ENCODE results near the gene SKIDA1.

SKIDA1 gene

DNA sequence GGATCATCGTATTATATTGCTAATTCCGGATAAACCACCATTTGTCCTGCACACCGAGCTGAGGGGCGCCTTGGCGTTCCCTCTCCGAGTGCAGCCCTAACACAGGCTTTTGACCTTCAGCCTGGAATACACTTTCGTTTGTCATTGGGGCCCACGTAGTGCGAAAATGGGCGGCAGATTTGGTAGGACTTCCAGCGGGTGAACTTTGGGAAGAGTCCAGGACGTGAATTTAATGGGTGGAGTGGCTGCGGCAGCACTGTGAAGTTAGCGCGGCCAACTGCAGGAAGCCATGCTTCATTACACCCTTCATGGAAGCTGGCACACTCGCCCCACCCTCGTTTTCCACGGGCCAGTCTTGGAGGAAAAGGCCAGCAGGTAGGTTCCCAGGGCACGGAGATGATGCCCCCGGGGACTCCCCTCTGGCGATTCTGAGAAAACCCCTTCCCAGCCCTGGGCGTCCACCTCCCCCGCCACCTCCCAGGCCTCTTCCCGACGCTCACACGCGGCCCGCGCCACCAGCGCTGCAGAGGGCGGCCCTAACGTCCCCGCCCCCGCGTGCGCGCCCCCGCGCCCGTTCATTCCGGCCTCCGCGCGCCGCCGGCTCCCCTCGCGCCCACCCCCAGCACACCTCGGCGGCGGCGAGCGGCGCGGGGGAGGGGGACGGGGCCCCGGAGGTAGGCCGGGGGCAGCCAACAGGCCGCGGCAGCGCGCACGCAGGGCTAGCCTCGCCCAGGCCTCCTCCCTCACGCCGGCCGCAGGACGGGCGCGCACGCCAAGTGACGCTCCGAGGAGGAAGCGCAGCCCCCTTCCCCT is 8.2 kb upstream of the SKIDA1 start, which contains the start of gene MLLT10 (continued):
- no peak for TF ChIP-seq ZNF10 (tag by site-specific recombination; IDR thresholded peaks at IDR 0.05)
- TF ChIP-seq, protein P1, sequence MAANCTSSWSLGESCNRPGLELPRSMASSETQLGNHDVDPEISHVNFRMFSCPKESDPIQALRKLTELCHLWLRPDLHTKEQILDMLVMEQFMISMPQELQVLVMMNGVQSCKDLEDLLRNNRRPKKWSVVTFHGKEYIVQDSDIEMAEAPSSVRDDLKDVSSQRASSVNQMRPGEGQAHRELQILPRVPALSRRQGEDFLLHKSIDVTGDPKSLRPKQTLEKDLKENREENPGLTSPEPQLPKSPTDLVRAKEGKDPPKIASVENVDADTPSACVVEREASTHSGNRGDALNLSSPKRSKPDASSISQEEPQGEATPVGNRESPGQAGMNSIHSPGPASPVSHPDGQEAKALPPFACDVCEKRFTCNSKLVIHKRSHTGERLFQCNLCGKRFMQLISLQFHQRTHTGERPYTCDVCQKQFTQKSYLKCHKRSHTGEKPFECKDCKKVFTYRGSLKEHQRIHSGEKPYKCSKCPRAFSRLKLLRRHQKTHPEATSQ (tag by site-specific recombination; IDR thresholded peaks at IDR 0.05), result peak; percentile 51; the same call in 1 of the 2 replicates
- TF ChIP-seq EGR2 (tag by site-specific recombination; IDR thresholded peaks at IDR 0.05; ENCODE audit: low read depth), result peak; percentile 85
- no peak for TF ChIP-seq ZNF132 (tag by site-specific recombination; IDR thresholded peaks at IDR 0.05; ENCODE audit: borderline replicate concordance)
- TF ChIP-seq, protein P2, sequence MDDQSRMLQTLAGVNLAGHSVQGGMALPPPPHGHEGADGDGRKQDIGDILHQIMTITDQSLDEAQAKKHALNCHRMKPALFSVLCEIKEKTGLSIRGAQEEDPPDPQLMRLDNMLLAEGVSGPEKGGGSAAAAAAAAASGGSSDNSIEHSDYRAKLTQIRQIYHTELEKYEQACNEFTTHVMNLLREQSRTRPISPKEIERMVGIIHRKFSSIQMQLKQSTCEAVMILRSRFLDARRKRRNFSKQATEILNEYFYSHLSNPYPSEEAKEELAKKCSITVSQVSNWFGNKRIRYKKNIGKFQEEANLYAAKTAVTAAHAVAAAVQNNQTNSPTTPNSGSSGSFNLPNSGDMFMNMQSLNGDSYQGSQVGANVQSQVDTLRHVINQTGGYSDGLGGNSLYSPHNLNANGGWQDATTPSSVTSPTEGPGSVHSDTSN (CRISPR knock-in tag; IDR thresholded peaks at IDR 0.05), result peak; percentile 89; the same call in 1 of the 2 replicates
- TF ChIP-seq ZNF335 (tag by site-specific recombination; conservative IDR thresholded peaks at IDR 0.05), result peak; percentile 74
- no peak for TF ChIP-seq ZNF473 (tag by site-specific recombination; IDR thresholded peaks at IDR 0.05)
- TF ChIP-seq REPIN1 (tag by site-specific recombination; IDR thresholded peaks at IDR 0.05; ENCODE audit: low read depth), result 0 out of 2 replicates have a peak, but pooled peaks have one; percentile 51

DNA sequence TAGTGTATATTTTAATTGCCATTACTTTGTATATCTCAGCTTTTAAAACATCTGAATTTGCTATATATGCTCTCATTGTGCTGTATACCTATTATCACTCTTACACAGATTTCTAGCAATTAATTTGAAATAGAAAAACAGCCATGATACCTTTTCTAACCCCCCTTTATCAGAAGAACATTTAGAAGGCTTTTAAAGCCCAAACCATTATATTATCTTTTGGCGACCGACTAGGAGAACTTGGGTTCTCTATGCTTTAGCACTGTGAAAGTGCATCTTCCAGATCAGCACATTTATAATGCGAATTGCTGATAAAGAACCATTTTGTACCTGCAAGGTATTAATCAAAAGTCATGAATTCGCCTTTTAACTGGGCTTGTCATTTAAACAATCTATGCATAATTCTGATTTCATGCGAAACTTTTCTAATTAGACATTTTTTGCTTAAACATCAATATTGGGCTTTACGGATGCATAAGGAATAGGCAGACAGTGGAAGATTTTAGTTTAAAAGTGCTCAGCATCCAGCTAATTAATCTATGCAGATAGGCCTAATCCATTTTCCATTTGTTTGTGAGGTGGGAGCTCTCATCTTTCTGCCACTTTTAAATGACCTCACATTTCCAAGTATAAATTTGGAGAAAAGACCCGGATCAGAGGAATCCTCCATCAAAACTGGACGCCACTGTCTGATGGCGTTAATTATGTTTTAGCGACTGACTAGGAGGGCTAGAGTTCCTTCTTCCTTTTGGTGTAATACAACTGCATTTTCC is 7.4 kb upstream of the SKIDA1 start:
- TF ChIP-seq, protein P3, sequence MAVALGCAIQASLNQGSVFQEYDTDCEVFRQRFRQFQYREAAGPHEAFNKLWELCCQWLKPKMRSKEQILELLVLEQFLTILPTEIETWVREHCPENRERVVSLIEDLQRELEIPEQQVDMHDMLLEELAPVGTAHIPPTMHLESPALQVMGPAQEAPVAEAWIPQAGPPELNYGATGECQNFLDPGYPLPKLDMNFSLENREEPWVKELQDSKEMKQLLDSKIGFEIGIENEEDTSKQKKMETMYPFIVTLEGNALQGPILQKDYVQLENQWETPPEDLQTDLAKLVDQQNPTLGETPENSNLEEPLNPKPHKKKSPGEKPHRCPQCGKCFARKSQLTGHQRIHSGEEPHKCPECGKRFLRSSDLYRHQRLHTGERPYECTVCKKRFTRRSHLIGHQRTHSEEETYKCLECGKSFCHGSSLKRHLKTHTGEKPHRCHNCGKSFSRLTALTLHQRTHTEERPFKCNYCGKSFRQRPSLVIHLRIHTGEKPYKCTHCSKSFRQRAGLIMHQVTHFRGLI (tag by site-specific recombination; IDR thresholded peaks at IDR 0.05), result peak; percentile 87
- TF ChIP-seq, protein P4, sequence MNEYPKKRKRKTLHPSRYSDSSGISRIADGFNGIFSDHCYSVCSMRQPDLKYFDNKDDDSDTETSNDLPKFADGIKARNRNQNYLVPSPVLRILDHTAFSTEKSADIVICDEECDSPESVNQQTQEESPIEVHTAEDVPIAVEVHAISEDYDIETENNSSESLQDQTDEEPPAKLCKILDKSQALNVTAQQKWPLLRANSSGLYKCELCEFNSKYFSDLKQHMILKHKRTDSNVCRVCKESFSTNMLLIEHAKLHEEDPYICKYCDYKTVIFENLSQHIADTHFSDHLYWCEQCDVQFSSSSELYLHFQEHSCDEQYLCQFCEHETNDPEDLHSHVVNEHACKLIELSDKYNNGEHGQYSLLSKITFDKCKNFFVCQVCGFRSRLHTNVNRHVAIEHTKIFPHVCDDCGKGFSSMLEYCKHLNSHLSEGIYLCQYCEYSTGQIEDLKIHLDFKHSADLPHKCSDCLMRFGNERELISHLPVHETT (tag by site-specific recombination; IDR thresholded peaks at IDR 0.05), result no peak
- Histone ChIP-seq H3K27ac (ENCODE audit: extremely low read depth, low read depth, low read length) (peak overlapping the region; percentile 89), H3K36me3 (ENCODE audit: control insufficient read depth in 2 of 2, insufficient read depth in 1 of 2, low read length in 2 of 2) (peaks cover 12 to 15% of the 10 kb centered on the region in 2 experiments; a peak in 2 of 3 replicates), H3K9me3 (ENCODE audit: control insufficient read depth, insufficient read depth, low read depth, low read length) (no peaks in the 10 kb centered on the region), H3K4me3 (ENCODE audit: low read depth, low read length) (peak overlapping the region; percentile 63), H3K4me1 (ENCODE audit: control insufficient read depth, insufficient read depth, low read length) (peaks cover 10% of the 10 kb centered on the region)
- POLR2A ChIA-PET, result interaction anchor here (0.9 to 3.0 kb wide), 3 partner anchors 10 to 36 kb away, joined by 4 to 17 read pairs (median 6); no protein-coding TSS in a partner anchor
- CTCF ChIA-PET, result interaction anchor here (0.5 to 2.1 kb wide), 3 partner anchors 12 to 200 kb away, joined by 3 to 8 read pairs (median 4); no protein-coding TSS in a partner anchor

DNA sequence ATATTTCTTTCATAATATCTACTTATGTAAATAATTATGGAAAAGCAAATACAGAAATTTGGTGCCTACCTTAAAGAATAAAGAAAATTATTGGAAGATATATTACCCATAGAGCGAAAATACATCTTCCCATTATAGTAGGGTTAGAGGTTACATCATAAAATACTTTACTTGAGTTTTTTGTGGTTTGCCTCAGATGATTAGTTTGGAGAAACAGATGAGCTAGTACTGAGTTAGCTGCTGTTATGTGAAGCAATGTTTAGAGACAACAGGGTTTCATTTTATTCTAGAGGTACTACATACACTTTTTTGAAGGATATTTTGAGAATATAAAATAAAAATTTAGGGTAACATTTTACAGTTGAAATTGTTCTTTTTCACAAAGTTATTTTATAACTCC is 5.7 kb upstream of the SKIDA1 start:
- ChIA-PET POLR2A (interaction anchor here (3.0 kb wide), 1 partner anchor 35 kb away, joined by 17 read pairs; no protein-coding TSS in a partner anchor), CTCF (no interaction called here)
- Histone ChIP-seq H3K4me1 (ENCODE audit: control insufficient read depth, insufficient read depth, low read length) (peaks cover 12% of the 10 kb centered on the region), H3K4me3 (ENCODE audit: low read depth, low read length) (no peak overlapping the region), H3K27ac (ENCODE audit: extremely low read depth, low read depth, low read length) (no peak overlapping the region), H3K9me3 (ENCODE audit: control insufficient read depth, insufficient read depth, low read depth, low read length) (no peaks in the 10 kb centered on the region), H3K36me3 (ENCODE audit: control insufficient read depth in 2 of 2, insufficient read depth in 1 of 2, low read length in 2 of 2) (peaks cover 0 to 8% of the 10 kb centered on the region in 2 experiments; a peak in 1 of 3 replicates)
- TF ChIP-seq, protein P5, sequence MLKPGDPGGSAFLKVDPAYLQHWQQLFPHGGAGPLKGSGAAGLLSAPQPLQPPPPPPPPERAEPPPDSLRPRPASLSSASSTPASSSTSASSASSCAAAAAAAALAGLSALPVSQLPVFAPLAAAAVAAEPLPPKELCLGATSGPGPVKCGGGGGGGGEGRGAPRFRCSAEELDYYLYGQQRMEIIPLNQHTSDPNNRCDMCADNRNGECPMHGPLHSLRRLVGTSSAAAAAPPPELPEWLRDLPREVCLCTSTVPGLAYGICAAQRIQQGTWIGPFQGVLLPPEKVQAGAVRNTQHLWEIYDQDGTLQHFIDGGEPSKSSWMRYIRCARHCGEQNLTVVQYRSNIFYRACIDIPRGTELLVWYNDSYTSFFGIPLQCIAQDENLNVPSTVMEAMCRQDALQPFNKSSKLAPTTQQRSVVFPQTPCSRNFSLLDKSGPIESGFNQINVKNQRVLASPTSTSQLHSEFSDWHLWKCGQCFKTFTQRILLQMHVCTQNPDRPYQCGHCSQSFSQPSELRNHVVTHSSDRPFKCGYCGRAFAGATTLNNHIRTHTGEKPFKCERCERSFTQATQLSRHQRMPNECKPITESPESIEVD (tag by site-specific recombination; IDR thresholded peaks at IDR 0.05), result peak; percentile 90
- TF ChIP-seq ZNF24 (tag by site-specific recombination; IDR thresholded peaks at IDR 0.05), result 0 out of 2 replicates have a peak, but pooled peaks have one; percentile 16
- TF ChIP-seq ZNF629 (tag by site-specific recombination; IDR thresholded peaks at IDR 0.05), result 0 out of 2 replicates have a peak, but pooled peaks have one; percentile 10
- TF ChIP-seq ZNF366 (tag by site-specific recombination; conservative IDR thresholded peaks at IDR 0.05), result peak; percentile 62; the same call in 1 of the 2 replicates
- 0 out of 2 replicates have a peak, but pooled peaks have one; percentile 13 for TF ChIP-seq SP7 (tag by site-specific recombination; IDR thresholded peaks at IDR 0.05)
- no peak for TF ChIP-seq SCRT1 (tag by site-specific recombination; IDR thresholded peaks at IDR 0.05; ENCODE audit: borderline replicate concordance)
- TF ChIP-seq, protein P6, sequence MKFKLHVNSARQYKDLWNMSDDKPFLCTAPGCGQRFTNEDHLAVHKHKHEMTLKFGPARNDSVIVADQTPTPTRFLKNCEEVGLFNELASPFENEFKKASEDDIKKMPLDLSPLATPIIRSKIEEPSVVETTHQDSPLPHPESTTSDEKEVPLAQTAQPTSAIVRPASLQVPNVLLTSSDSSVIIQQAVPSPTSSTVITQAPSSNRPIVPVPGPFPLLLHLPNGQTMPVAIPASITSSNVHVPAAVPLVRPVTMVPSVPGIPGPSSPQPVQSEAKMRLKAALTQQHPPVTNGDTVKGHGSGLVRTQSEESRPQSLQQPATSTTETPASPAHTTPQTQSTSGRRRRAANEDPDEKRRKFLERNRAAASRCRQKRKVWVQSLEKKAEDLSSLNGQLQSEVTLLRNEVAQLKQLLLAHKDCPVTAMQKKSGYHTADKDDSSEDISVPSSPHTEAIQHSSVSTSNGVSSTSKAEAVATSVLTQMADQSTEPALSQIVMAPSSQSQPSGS (tag by site-specific recombination; IDR thresholded peaks at IDR 0.05; ENCODE audit: low read depth), result peak; percentile 76
- no peak for TF ChIP-seq SP3 (tag by site-specific recombination; IDR thresholded peaks at IDR 0.05)
